Activated naive CD4-positive, alpha-beta T cell (primary cell): ENCODE data around the gene RGS19.

ENCODE experiments used
- DNase-seq, 4 experiments: peaks; one replicate each; lab custom pipeline; 2025; lab: John Stamatoyannopoulos, UW

The RGS19 gene

GRCh38 chr20:64035066-64035932 lies 44.0 kb downstream of the RGS19 start:
- DNase-seq: no peak

- no peak for DNase-seq
Measured at GRCh38 chr20:64033981-64034493, 45.3 kb downstream of the RGS19 start.

DNA sequence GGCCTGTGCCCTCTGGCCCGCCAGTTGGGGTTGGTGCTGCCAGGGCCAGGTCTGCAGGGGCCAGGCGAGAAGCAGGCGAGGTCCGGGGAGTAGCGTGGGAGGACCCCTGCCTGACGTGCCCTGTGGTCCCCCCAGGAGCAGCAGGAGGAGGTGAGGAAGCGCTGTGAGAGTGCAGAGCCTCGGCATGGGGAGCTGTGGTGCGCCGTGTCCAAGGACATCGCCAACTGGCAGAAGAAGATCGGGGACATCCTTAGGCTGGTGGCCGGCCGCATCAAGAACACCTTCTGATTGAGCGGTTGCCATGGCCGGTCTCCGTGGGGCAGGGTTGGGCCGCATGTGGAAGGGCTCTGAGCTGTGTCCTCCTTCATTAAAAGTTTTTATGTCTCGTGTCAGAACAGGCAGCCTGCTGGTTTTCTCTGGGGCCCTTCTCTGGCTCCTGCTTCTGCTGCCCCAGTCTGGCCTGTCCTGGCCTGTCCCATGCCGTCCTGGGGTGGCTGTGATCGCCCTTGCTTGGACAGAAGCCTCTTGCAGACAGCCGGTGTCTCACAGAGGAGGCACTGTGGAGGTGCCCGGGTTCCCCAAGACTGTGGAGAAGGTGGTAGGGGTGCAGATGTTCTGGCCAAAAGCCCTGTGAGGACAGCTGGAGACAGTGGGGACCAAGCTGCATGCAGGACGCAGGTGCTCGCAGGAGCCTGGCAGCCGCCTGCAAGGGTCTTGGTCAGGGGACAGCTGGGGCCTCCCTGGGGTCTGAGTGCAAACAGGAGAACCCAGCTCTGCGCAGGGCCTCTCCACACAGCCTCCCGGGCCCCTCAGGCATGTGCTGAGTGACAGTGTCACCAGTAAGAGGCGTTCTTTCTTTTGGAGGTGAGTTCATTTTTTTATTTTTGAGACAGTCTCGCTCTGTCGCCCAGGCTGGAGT lies 46.4 kb downstream of the RGS19 start:
- no peak for DNase-seq

- DNase-seq: no peak
Measured at GRCh38 chr20:64031822-64032314, 47.5 kb downstream of the RGS19 start.

DNA sequence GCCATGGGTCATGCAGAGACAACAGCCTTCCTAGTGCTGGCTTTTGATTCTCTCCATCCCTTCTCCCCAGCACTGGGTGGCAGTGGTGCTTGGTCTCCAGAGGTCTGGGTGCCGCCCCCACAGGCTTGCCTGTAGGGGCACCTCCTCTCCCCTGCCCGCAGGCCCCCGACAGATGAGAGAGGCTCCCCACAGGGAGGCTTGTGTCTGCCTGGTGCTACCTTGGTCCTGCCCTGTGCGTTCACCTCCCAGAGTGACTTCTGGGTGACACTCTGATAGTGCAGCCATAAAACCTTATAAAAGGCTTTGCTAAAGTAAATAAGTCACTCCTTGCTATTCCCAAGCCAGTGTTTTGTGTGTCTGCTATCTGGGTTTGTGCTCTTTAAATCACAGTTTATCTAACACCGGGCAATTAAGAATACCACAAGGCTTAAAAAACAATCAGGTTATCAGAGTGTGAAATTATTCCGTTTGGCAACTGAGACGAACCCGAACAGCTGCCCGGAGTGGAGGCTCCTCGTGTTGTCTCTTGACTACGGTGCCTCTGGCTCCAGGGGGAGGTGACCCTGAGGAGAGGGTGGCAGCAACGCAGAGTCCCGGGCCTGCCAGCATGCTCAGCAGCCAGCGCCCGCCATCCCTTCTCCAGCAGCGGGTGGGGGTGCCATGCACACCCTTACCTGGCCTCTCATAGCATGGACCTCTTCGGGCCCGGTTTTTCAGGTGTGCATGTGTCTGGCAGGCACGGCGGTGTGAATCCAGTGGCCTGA lies 48.8 kb downstream of the RGS19 start:
- no peak for DNase-seq

DNA sequence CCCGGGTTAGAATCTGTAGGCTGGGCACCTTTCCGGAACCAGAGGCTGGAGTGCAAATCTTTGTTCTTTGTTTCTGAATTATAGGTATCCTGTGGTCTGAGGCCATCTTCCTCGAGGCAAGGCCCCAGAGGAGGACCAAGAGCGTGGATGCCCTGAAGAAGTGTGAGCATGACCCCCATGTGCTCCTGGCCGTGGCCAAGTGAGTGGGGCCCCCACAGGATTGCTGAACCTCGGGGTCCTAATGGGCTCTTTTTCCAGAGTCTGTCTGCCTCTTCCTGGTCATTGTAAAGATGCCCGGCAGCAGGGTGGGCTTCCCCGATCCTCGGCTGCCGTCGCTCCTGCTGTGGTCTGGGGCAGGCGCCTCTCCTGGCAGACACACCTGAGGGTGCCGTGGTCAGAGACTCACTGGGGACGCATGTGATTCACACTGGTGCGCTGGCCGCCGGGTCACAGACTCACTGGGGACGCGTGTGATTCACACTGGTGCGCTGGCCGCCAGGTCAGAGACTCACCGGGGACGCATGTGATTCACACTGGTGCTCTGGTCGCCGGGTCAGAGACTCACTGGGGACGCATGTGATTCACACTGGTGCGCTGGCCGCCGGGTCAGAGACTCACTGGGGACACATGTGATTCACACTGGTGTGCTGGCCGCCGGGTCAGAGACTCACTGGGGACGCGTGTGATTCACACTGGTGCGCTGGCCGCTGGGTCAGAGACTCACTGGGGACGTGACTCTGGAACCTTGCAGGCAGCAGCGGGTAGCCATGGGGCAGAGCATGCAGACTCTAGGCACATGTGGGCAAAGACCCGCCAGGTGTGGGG lies 49.8 kb downstream of the RGS19 start:
- no peak for DNase-seq

GRCh38 chr20:64027981-64028685 lies 51.2 kb downstream of the RGS19 start:
- DNase-seq: no peak

- DNase-seq: no peak
Measured at GRCh38 chr20:64025826-64026412, 53.4 kb downstream of the RGS19 start.

- DNase-seq: no peak
Measured at GRCh38 chr20:64025101-64025825, 54.1 kb downstream of the RGS19 start.

- DNase-seq: no peak
Measured at GRCh38 chr20:64024141-64024990, 55.0 kb downstream of the RGS19 start.

DNA sequence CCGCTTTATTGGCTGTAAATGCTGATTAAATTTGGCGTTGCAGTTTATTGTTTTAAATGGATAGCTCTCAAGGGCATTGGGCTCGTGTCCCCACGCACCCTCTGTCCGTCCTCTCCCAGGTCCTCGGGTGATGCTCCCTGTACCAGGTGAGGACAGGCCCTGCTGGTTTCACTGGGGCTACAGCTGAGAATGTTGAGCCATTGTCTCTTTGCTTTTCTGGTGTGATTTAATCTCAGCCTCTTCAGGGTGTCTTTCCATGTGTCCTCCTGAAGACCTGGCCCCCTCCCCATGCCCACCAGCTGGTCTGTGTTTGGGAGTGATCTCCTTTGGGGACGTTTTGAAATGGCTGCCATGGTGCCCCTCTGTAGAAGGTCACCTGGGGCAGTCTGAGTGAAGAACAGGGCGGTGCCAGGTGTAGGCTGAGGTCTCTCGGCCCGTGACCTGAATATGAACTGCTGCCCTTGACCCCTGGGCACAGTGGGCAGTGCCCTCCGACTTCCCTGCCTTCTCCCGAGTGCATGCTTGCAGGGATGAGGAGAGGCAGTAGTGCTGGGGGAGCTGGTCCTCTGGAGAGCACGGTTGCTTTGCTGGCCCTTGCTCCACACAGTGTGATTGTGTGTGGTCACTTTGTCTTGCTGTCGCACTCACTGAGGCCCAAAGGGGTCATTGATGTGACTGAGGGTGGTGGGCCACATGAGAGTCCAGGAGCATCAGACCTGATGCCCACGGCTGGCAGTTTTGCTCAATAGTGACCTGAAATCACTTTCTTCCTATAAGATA lies 55.8 kb downstream of the RGS19 start:
- DNase-seq: no peak
